MM.1S (cell line): ENCODE data around the gene GDF9.

Source experiments
- CTCF ChIP-seq: fragments of 300-600 bp; sonication (generic); IDR thresholded peaks from 2 replicates; pipeline ENCODE4 v1.5.1; 2016; ENCODE audit warnings: antibody characterized with exemption, low read length, mixed read lengths
- EZH2 ChIP-seq: fragments of 300-600 bp; sonication (generic); optimal IDR thresholded peaks from 2 replicates; pipeline ENCODE3; 2017; ENCODE audit warnings: low read depth, mild to moderate bottlenecking, antibody characterized with exemption, low read length, mixed read lengths
- EZH2phosphoT487 ChIP-seq: fragments of 300-600 bp; sonication (generic); IDR thresholded peaks from 2 replicates; pipeline ENCODE4 v1.6.1; 2018; ENCODE audit warnings: antibody characterized with exemption, low read length

DNA sequence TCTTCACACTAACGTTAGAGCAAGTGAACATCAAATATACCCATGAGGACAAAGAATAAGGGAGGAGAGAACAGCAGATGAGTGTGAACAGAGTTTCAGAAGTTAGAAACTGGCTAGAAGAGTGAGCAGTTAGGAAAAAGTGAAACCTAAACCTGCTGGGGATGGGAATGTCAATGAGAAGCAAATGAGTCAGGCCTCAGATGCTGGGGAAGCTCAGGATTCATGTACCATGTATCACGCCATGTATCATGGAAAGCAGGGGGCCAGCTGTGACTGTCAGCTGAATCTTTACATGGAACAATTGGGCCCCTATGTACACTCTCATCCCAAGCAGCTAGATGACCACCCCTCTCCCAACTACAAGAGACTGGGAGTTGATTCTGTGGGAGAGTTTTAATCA is 16.2 kb downstream of the GDF9 start:
- no peak for TF ChIP-seq CTCF
- TF ChIP-seq EZH2phosphoT487, result no peak
- TF ChIP-seq EZH2, result no peak
